ENCODE data around the gene APEX2. TPM values are rescaled to one million over a fixed set of nuclear protein-coding genes. Genes with fewer than 3 reads are reported as not detected.

APEX2 gene
- total RNA-seq, 2 donors from 2014 or later, result 6.6 to 7.7 TPM

DNA sequence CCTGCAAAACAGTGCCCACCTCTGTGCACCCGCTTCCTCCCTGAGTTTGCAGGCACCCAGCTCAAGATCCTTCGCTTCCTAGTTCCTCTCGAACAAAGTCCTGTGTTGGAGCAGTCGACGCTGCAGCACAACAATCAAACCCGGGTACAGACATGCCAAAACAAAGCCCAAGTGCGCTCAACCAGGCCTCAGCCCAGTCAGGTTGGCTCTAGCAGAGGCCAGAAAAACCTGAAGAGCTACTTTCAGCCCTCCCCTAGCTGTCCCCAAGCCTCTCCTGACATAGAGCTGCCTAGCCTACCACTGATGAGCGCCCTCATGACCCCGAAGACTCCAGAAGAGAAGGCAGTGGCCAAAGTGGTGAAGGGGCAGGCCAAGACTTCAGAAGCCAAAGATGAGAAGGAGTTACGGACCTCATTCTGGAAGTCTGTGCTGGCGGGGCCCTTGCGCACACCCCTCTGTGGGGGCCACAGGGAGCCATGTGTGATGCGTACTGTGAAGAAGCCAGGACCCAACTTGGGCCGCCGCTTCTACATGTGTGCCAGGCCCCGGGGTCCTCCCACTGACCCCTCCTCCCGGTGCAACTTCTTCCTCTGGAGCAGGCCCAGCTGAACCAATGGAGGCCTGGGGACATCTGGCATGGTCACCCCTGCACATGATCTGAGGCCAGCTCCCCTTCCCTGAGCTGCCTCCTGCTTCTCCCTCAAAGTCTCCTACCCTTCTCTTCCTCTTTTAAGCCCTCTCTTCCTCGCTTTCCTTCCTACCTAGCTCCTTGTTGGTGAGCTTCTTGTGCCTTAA is 6.9 kb downstream of the APEX2 start:
- peaks cover 12% of the 10 kb centered on the region for H3K36me3 ChIP-seq

DNA sequence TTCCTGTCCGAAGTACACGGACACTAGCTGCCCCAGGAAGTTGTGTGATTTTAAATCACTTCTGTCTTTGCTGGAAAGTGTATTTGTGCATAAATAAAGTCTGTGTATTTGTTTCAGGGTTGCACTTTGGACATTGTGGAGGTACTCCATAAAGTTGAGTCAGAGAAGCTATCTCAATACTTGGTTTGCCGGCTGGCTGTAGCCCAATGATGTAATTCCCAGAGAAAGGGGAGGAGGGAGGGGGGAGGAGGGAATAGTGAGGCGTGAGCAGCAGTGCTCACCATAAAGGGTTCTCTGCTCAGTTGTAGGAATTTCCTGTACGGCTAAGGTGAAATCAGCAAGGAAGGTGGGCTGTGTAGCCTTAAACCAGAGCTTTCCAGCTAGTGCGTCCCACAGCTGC is 7.5 kb downstream of the APEX2 start:
- DNase-seq (ENCODE audit: low spot score), result peak; percentile 64
- TF ChIP-seq, protein P1, sequence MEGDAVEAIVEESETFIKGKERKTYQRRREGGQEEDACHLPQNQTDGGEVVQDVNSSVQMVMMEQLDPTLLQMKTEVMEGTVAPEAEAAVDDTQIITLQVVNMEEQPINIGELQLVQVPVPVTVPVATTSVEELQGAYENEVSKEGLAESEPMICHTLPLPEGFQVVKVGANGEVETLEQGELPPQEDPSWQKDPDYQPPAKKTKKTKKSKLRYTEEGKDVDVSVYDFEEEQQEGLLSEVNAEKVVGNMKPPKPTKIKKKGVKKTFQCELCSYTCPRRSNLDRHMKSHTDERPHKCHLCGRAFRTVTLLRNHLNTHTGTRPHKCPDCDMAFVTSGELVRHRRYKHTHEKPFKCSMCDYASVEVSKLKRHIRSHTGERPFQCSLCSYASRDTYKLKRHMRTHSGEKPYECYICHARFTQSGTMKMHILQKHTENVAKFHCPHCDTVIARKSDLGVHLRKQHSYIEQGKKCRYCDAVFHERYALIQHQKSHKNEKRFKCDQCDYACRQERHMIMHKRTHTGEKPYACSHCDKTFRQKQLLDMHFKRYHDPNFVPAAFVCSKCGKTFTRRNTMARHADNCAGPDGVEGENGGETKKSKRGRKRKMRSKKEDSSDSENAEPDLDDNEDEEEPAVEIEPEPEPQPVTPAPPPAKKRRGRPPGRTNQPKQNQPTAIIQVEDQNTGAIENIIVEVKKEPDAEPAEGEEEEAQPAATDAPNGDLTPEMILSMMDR (IDR thresholded peaks at IDR 0.05), result no peak

More for the DNA sequence above, 6.9 kb downstream of the APEX2 start:
- TF ChIP-seq, protein P1 (IDR thresholded peaks at IDR 0.05), result no peak
- Histone ChIP-seq H3K9me3 (no peaks in the 10 kb centered on the region), H3K27ac (peak overlapping the region; percentile 43 to 69), H3K4me3 (no peak overlapping the region), H3K27me3 (no peaks in the 10 kb centered on the region), H3K4me1 (peaks cover 0 to 23% of the 10 kb centered on the region in 2 donors)
- DNase-seq (ENCODE audit: low spot score), result no peak

DNA sequence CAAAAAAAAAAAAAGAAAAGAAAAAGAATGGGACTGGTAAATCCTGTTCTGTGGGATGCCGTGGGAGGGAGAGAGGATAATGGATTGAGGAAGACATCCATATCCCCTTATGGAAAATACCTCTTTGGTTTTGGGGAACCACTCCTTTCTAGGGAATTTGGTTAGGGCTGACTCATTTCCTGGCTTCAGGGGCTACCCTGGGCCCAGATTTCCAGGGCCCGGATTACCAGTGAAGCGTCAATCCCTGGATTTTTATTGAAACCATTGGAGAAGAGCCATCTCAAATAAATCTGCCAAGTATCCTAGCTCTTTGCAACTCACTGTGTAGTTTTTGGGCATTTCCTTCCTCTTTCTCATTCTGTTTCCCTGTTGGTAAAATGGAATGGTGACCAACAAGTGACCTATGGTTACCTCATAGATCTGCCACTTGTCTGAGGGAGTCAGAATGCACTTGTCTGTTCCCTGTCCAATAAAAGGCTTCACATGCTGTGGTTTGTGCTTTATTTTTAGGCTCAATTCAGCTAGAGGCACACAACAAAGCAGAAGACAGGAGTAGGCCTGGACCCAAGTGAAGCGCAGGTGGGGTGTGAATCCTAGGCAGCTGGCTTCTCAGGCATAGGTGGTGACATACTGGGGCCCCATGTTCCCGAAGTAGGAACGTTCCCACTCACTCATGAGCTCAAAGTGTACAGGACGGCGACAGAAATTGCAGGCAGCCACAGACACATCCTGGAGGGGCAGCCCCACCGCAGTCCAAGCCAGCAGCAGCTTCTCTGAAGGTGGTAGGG is 8.6 kb downstream of the APEX2 start:
- Histone ChIP-seq H3K27me3 (no peaks in the 10 kb centered on the region), H3K27ac (peak overlapping the region; percentile 43 to 69), H3K4me1 (peaks cover 0 to 23% of the 10 kb centered on the region in 2 donors), H3K4me3 (no peak overlapping the region), H3K9me3 (no peaks in the 10 kb centered on the region), H3K36me3 (peaks cover 10% of the 10 kb centered on the region)
- TF ChIP-seq, protein P1 (IDR thresholded peaks at IDR 0.05), result no peak
- no peak for DNase-seq (ENCODE audit: low spot score)

More for the DNA sequence above, 7.5 kb downstream of the APEX2 start:
- Histone ChIP-seq H3K4me1 (peaks cover 0 to 23% of the 10 kb centered on the region in 2 donors), H3K4me3 (no peak overlapping the region), H3K27me3 (no peaks in the 10 kb centered on the region), H3K27ac (peak overlapping the region; percentile 43 to 69), H3K36me3 (peaks cover 12% of the 10 kb centered on the region), H3K9me3 (no peaks in the 10 kb centered on the region)

DNA sequence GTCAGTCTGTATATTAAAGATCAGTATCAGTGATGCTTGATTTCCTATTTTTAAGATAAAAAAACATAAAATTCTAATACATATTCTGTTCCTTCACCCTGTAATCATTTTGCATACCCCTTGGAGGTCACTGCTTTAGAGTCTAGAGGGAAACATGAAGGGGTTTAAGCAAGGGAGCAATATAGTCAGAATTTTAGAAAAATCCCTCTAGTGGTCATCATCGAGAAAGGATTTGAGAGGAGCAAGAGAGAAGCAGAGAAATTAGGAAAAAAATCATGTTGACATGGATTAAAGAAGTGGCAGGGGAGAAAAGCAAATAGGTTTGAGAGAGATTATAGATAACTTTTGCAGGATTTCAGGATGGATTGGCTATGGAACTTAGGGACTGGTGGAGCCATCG is 11.1 kb downstream of the APEX2 start:
- Histone ChIP-seq H3K27me3 (no peaks in the 10 kb centered on the region), H3K27ac (no peak overlapping the region), H3K4me1 (peaks cover 0 to 23% of the 10 kb centered on the region in 2 donors), H3K9me3 (no peaks in the 10 kb centered on the region), H3K4me3 (no peak overlapping the region), H3K36me3 (no peaks in the 10 kb centered on the region)
- TF ChIP-seq, protein P1 (IDR thresholded peaks at IDR 0.05), result peak in 1 of 2 donors; percentile 42
- no peak for DNase-seq (ENCODE audit: low spot score)

- Histone ChIP-seq H3K27me3 (no peaks in the 10 kb centered on the region), H3K36me3 (no peaks in the 10 kb centered on the region), H3K4me3 (no peak overlapping the region), H3K27ac (no peak overlapping the region), H3K9me3 (no peaks in the 10 kb centered on the region), H3K4me1 (no peaks in the 10 kb centered on the region)
- TF ChIP-seq, protein P1 (IDR thresholded peaks at IDR 0.05), result no peak
- DNase-seq (ENCODE audit: low spot score), result no peak
Observed at GRCh38 chrX:55014897-55015299, 14.7 kb downstream of the APEX2 start.
